Endothelial cell of umbilical vein (primary cell): ENCODE measurements around the gene CHST3.

Source experiments
- CTCF ChIP-seq, 2 donors: IDR thresholded peaks; 1 replicate in 1 of 2; 2 replicates in 1 of 2; pipeline ENCODE4 v1.5.1; 2011; ENCODE audit warnings: low read length in 2 of 2, mild to moderate bottlenecking in 2 of 2, moderate library complexity in 2 of 2, control low read depth in 1 of 2, inconsistent platforms in 1 of 2, low read depth in 1 of 2; ENCODE audit not compliant: insufficient read depth in 1 of 2; ENCODE audit errors: extremely low read depth in 1 of 2
- EZH2 ChIP-seq: IDR thresholded peaks from 2 replicates; pipeline ENCODE4 v1.6.1; 2012; ENCODE audit warnings: borderline replicate concordance, low read depth, mild to moderate bottlenecking, moderate library complexity, low read length, inconsistent platforms; ENCODE audit not compliant: severe bottlenecking
- FOS ChIP-seq: IDR thresholded peaks from 2 replicates; pipeline ENCODE4 v1.6.1; 2011; ENCODE audit warnings: mild to moderate bottlenecking, low read length, moderate library complexity, borderline replicate concordance; ENCODE audit not compliant: insufficient read depth
- MAX ChIP-seq: IDR thresholded peaks from 2 replicates; pipeline ENCODE4 v1.6.1; 2011; ENCODE audit not compliant: insufficient read depth, insufficient read length
- POLR2A ChIP-seq: IDR thresholded peaks from 2 replicates; pipeline ENCODE4 v1.6.1; 2012; ENCODE audit warnings: low read depth, mild to moderate bottlenecking, control low read depth, low read length
- POLR2AphosphoS5 ChIP-seq: IDR thresholded peaks from 2 replicates; pipeline ENCODE4 v1.6.1; 2012; ENCODE audit warnings: low read depth, mild to moderate bottlenecking, control low read depth, low read length, moderate library complexity; ENCODE audit not compliant: insufficient read depth

GRCh38 chr10:72012796-72013195, 48.6 kb downstream of the CHST3 start:
- TF ChIP-seq CTCF (IDR thresholded peaks at IDR 0.05; ENCODE audit: extremely low read depth in 1 of 2, insufficient read depth in 1 of 2, low read depth in 1 of 2, low read length in 2 of 2) (no peak), POLR2AphosphoS5 (no peak), POLR2A (no peak), MAX (no peak), FOS (no peak), EZH2 (no peak)
